Measurements from ENCODE around the gene ADTRP. TPM values are rescaled to one million over a fixed set of nuclear protein-coding genes. Genes with fewer than 3 reads are reported as not detected.
A peak's percentile ranks its signal among the peaks of the same experiment; 100 is the strongest.
"Not testable (repeated sequence)": the region's sequence is repeated elsewhere in the genome, so short reads cannot be mapped to it uniquely, and the experiment has no call there.

Gene ADTRP
- total and polyA plus RNA-seq, 2 of the 13 experiments (the other 11 are each of a cell fraction or from before 2014, with no cell fraction given) = not detected

GRCh38 chr6:11681357-11681756, 97.2 kb downstream of the ADTRP start:
- in situ Hi-C loops (cut with HindIII; ENCODE audit: extremely low pct_ligation_motif_present, low pct_unique_long_range_greater_than_20kb) (no loop called here), intact Hi-C loops (cut with micrococcal nuclease; ENCODE audit: unreplicated experiment) (no loop called here)
- Histone ChIP-seq H3K27me3 (ENCODE audit: control insufficient read depth in 1 of 2, insufficient read depth in 2 of 2, low read length in 2 of 2) (no peaks in the 10 kb centered on the region; a peak in 1 of 5 replicates), H3K4me1 (ENCODE audit: insufficient read depth, low read length) (no peaks in the 10 kb centered on the region), H3K27ac (ENCODE audit: extremely low read length, insufficient read depth, low read length) (no peak overlapping the region), H3K79me2 (ENCODE audit: insufficient read depth, low read length) (no peaks in the 10 kb centered on the region), H3K9me3 (ENCODE audit: low read length) (peaks cover 13% of the 10 kb centered on the region), H3K4me2 (ENCODE audit: low read depth, low read length) (no peak overlapping the region), H4K20me1 (ENCODE audit: insufficient read depth, low read length) (no peaks in the 10 kb centered on the region), H3K36me3 (replicated peaks in 1 of 2; ENCODE audit: control insufficient read depth in 1 of 2, insufficient read depth in 2 of 2, low read length in 2 of 2) (no peaks in the 10 kb centered on the region), H2AFZ (ENCODE audit: low read length) (no peak overlapping the region), H3K9ac (ENCODE audit: insufficient read depth, low read depth, low read length) (no peak overlapping the region), H3K4me3 (replicated peaks in 1 of 3; ENCODE audit: insufficient read depth in 1 of 3, low read depth in 2 of 3, low read length in 3 of 3) (no peak overlapping the region)
- WGBS (ENCODE audit: low lambda C conversion rate) = 78% methylated on average over 1 of the region's 1 CpG
- no peak for ATAC-seq
- ChIA-PET POLR2A (no interaction called here), CTCF (ENCODE audit: low intra/inter-chr PET ratio, low total read pairs) (no interaction called here)
- FAIRE-seq = no peak
- TF ChIP-seq MAFK (conservative IDR thresholded peaks at IDR 0.05 in 1 of 2, IDR thresholded peaks at IDR 0.05 in 1 of 2; ENCODE audit: low read length in 2 of 2) (peak; percentile 68 to 84), MAFF (IDR thresholded peaks at IDR 0.05; ENCODE audit: low read depth, low read length) (peak; percentile 80)
- TF ChIP-seq, protein P1, sequence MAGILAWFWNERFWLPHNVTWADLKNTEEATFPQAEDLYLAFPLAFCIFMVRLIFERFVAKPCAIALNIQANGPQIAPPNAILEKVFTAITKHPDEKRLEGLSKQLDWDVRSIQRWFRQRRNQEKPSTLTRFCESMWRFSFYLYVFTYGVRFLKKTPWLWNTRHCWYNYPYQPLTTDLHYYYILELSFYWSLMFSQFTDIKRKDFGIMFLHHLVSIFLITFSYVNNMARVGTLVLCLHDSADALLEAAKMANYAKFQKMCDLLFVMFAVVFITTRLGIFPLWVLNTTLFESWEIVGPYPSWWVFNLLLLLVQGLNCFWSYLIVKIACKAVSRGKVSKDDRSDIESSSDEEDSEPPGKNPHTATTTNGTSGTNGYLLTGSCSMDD (CRISPR knock-in tag; IDR thresholded peaks at IDR 0.05) = no peak
- no peak for DNase-seq (ENCODE audit: low spot score)
- no TSS peak for BruUV-seq (replicated peaks)

- 1% methylated on average over 7 of the region's 7 CpGs for WGBS (ENCODE audit: low lambda C conversion rate)
- CTCF ChIA-PET (ENCODE audit: low intra/inter-chr PET ratio, low total read pairs); H2AFZ ChIP-seq (ENCODE audit: low read length); H3K27ac ChIP-seq (ENCODE audit: extremely low read length, insufficient read depth, low read length); H3K4me2 ChIP-seq (ENCODE audit: low read depth, low read length); H3K4me1 ChIP-seq (ENCODE audit: insufficient read depth, low read length); in situ Hi-C loops (cut with HindIII; ENCODE audit: extremely low pct_ligation_motif_present, low pct_unique_long_range_greater_than_20kb); DNase-seq (ENCODE audit: low spot score); intact Hi-C loops (cut with micrococcal nuclease; ENCODE audit: unreplicated experiment); FAIRE-seq; H3K79me2 ChIP-seq (ENCODE audit: insufficient read depth, low read length); POLR2A ChIA-PET; H3K36me3 ChIP-seq (replicated peaks in 1 of 2; ENCODE audit: control insufficient read depth in 1 of 2, insufficient read depth in 2 of 2, low read length in 2 of 2); H3K4me3 ChIP-seq (replicated peaks in 1 of 3; ENCODE audit: insufficient read depth in 1 of 3, low read depth in 2 of 3, low read length in 3 of 3); H3K27me3 ChIP-seq (ENCODE audit: control insufficient read depth in 1 of 2, insufficient read depth in 2 of 2, low read length in 2 of 2); H4K20me1 ChIP-seq (ENCODE audit: insufficient read depth, low read length); ATAC-seq; H3K9ac ChIP-seq (ENCODE audit: insufficient read depth, low read depth, low read length); BruUV-seq (replicated peaks): not testable (repeated sequence)
- peaks cover 13% of the 10 kb centered on the region for H3K9me3 ChIP-seq (ENCODE audit: low read length)
- peak; percentile 100 for TF ChIP-seq ZNF761 (CRISPR knock-in tag; conservative IDR thresholded peaks at IDR 0.05)
Observed at GRCh38 chr6:11680479-11680878, 98.1 kb downstream of the ADTRP start.

Measured in HepG2 (cell line).